ENCODE data around the gene HSD17B13. TPM values are rescaled to one million over a fixed set of nuclear protein-coding genes. Genes with fewer than 3 reads are reported as not detected.
A peak's percentile ranks its signal among the peaks of the same experiment; 100 is the strongest.

Gene HSD17B13
- total and polyA plus RNA-seq, 12 donors: 0.14 to 0.88 (median 0.33) TPM; not detected in 2

GRCh38 chr4:87363552-87363951, 40.9 kb upstream of the HSD17B13 start:
- WGBS, 4 donors: 95 to 99% (median 97%) methylated on average over 2 of the region's 2 CpGs
- H3K9me3 ChIP-seq (replicated peaks in 1 of 3): no peaks in the 10 kb centered on the region
- intact Hi-C loops (cut with DNase I): no loop called here
- no peaks in the 10 kb centered on the region for H3K4me1 ChIP-seq (replicated peaks in 1 of 2)
- H3K36me3 ChIP-seq (replicated peaks in 1 of 2): peaks cover 0 to 40% of the 10 kb centered on the region in 2 donors
- TF ChIP-seq POLR2A (IDR thresholded peaks at IDR 0.05) (no peak), CTCF (IDR thresholded peaks at IDR 0.05) (no peak)
- no peaks in the 10 kb centered on the region for H3K27me3 ChIP-seq
- H3K4me3 ChIP-seq: no peak overlapping the region
- DNase-seq: no peak
- H3K27ac ChIP-seq: no peak overlapping the region

GRCh38 chr4:87360338-87360935, 37.8 kb upstream of the HSD17B13 start:
- 65 to 73% (median 70%) methylated on average over 7 of the region's 7 CpGs for WGBS, 4 donors
- no peak for DNase-seq
- intact Hi-C loops (cut with DNase I): no loop called here
- H3K27me3 ChIP-seq: no peaks in the 10 kb centered on the region
- peaks cover 0 to 9% of the 10 kb centered on the region in 2 donors for H3K4me1 ChIP-seq (replicated peaks in 1 of 2)
- no peak overlapping the region for H3K27ac ChIP-seq
- peaks cover 0 to 26% of the 10 kb centered on the region in 2 donors for H3K36me3 ChIP-seq (replicated peaks in 1 of 2)
- no peak overlapping the region for H3K4me3 ChIP-seq
- TF ChIP-seq POLR2A (IDR thresholded peaks at IDR 0.05): no peak
- H3K9me3 ChIP-seq (replicated peaks in 1 of 3): no peaks in the 10 kb centered on the region

GRCh38 chr4:87359258-87359657, 36.6 kb upstream of the HSD17B13 start:
- intact Hi-C loops (cut with DNase I): no loop called here
- no peaks in the 10 kb centered on the region for H3K27me3 ChIP-seq
- H3K9me3 ChIP-seq (replicated peaks in 1 of 3): no peaks in the 10 kb centered on the region
- DNase-seq: no peak
- peaks cover 10 to 20% of the 10 kb centered on the region in 2 donors for H3K4me1 ChIP-seq (replicated peaks in 1 of 2)
- no peak overlapping the region for H3K27ac ChIP-seq
- WGBS, 4 donors: 96 to 99% (median 98%) methylated on average over 4 of the region's 4 CpGs
- no peak overlapping the region for H3K4me3 ChIP-seq
- TF ChIP-seq CTCF (IDR thresholded peaks at IDR 0.05) (no peak), POLR2A (IDR thresholded peaks at IDR 0.05) (no peak)
- H3K36me3 ChIP-seq (replicated peaks in 1 of 2): peaks cover 0 to 14% of the 10 kb centered on the region in 2 donors

- Histone ChIP-seq H3K27ac (peak overlapping the region in 1 of 5 donors; percentile 27), H3K9me3 (replicated peaks in 1 of 3) (no peaks in the 10 kb centered on the region), H3K4me3 (no peak overlapping the region), H3K4me1 (replicated peaks in 1 of 2) (peaks cover 12 to 27% of the 10 kb centered on the region in 2 donors), H3K27me3 (no peaks in the 10 kb centered on the region), H3K36me3 (replicated peaks in 1 of 2) (peaks cover 0 to 3% of the 10 kb centered on the region in 2 donors)
- intact Hi-C loops (cut with DNase I): no loop called here
- 68 to 75% (median 71%) methylated on average over 2 of the region's 2 CpGs for WGBS, 4 donors
- no peak for DNase-seq
- no peak for TF ChIP-seq POLR2A (IDR thresholded peaks at IDR 0.05)
- TF ChIP-seq CTCF (IDR thresholded peaks at IDR 0.05): no peak
Measured at GRCh38 chr4:87356832-87357526, 34.3 kb upstream of the HSD17B13 start.
